SH-SY5Y (cell line): ENCODE results near the gene CPXM2.

Experiments used
- GATA2 ChIP-seq: IDR thresholded peaks from 2 replicates; pipeline ENCODE4 v1.6.1; 2011; ENCODE audit warnings: mild to moderate bottlenecking, low read depth, low read length
- GATA3 ChIP-seq: IDR thresholded peaks from 2 replicates; pipeline ENCODE4 v1.6.1; 2011; ENCODE audit warnings: low read depth, mild to moderate bottlenecking, low read length, moderate library complexity

DNA sequence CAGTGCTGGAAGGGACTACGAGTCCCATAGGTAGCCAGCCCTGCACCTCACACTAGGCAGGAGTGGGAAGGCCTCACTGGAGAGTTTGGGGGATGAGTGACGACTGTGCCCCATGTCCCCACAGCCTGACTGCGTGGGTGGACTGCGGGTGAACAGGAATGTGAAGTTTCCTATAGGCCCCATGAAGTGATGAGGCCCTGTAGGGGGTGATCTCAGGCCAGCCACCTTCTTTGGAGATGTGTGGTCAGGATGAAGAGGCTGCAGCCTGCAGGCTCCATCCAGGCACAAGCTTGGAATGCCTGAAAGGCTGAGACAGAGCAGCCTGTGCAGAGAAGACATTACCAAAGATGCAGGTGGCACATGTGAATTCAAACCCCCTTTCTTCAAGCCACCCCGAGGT, 94.9 kb downstream of the CPXM2 start:
- TF ChIP-seq GATA3 (no peak), GATA2 (no peak)
